ENCODE data around the gene NFE2L2. TPM values are rescaled to one million over a fixed set of nuclear protein-coding genes. Genes with fewer than 3 reads are reported as not detected.

NFE2L2 gene
- total RNA-seq, 6 experiments from 2014 or later: 59.0 to 76.5 (median 67.8) TPM

DNA sequence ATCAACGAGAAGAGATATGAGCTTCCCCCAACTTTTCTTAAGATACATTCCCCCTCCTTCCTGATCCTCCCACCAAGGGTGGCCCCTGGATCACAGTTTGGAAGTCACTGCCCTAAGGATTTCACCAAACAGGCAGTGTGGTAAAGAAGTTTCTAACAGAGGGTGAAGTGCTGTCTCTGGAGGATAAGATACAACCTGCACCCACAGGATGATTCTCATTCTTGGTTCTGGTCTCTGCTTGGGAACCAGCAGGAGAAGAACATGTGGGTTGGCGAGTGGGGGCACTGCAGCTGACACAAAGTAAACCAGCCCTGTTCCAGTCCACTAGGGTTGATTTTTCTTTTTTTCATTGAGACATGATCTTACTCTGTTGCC, 9.3 kb downstream of the NFE2L2 start:
- peak overlapping the region; percentile 69 for H3K27ac Mint-ChIP-seq
- no peaks in the 10 kb centered on the region; the same call in 1 of the 2 replicates for H3K27me3 Mint-ChIP-seq (ENCODE audit: insufficient read depth)
- H3K4me1 Mint-ChIP-seq (ENCODE audit: low read depth): peaks cover 71% of the 10 kb centered on the region
- no peak overlapping the region for H3K4me3 Mint-ChIP-seq
- peaks cover 55% of the 10 kb centered on the region for H3K36me3 Mint-ChIP-seq (ENCODE audit: low read depth)
- TF ChIP-seq, protein P1, sequence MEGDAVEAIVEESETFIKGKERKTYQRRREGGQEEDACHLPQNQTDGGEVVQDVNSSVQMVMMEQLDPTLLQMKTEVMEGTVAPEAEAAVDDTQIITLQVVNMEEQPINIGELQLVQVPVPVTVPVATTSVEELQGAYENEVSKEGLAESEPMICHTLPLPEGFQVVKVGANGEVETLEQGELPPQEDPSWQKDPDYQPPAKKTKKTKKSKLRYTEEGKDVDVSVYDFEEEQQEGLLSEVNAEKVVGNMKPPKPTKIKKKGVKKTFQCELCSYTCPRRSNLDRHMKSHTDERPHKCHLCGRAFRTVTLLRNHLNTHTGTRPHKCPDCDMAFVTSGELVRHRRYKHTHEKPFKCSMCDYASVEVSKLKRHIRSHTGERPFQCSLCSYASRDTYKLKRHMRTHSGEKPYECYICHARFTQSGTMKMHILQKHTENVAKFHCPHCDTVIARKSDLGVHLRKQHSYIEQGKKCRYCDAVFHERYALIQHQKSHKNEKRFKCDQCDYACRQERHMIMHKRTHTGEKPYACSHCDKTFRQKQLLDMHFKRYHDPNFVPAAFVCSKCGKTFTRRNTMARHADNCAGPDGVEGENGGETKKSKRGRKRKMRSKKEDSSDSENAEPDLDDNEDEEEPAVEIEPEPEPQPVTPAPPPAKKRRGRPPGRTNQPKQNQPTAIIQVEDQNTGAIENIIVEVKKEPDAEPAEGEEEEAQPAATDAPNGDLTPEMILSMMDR (IDR thresholded peaks at IDR 0.05): no peak
- 0 out of 2 replicates have a peak, but pooled peaks cover 6% of the 10 kb centered on the region for H3K9me3 Mint-ChIP-seq
- DNase-seq: no peak

DNA sequence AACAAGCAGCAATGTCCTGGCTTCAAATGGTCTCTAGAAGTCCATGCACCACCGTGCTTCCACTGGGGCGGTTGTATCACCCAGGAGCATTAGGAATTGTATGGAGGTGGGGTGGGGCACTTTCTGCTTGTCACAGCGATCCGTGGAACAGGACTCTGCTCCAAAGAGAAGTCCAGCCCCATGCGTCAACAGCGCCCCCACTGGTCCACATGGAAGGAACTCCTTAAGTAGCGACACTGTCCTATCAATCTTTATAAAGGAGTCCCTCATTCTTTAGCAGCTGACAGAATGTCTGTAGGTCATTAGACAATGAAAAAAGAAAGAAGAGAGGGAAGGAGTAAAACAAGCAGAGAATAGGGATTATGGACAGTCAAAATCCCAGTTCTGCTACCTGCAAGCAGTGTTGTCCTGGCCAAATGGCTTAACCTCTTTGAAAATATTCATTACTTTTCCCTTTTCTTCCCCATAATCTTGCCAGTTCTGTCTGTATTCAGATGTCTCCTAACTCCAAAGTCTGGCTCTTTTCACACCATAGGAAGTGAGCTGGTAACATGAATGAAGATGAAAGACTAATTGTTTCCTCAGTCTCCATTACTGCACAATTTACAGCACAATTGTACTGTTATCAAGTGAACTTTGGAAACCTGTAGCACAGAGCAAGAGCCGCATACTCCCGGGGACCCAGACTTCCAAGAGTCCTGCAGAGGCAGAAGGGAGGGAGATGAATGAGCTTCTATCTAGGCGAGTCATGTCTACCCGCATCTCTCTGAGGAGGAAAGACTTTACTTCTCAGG, 9.9 kb downstream of the NFE2L2 start:
- Mint-ChIP-seq H3K4me3 (peak overlapping the region; percentile 55; the same call in 1 of the 2 replicates), H3K27ac (peak overlapping the region; percentile 69), H3K27me3 (ENCODE audit: insufficient read depth) (no peaks in the 10 kb centered on the region; the same call in 1 of the 2 replicates), H3K4me1 (ENCODE audit: low read depth) (peaks cover 71% of the 10 kb centered on the region), H3K36me3 (ENCODE audit: low read depth) (peaks cover 55% of the 10 kb centered on the region), H3K9me3 (0 out of 2 replicates have a peak, but pooled peaks cover 6% of the 10 kb centered on the region)
- TF ChIP-seq, protein P1 (IDR thresholded peaks at IDR 0.05): peak; percentile 73
- peak; percentile 32 for DNase-seq

DNA sequence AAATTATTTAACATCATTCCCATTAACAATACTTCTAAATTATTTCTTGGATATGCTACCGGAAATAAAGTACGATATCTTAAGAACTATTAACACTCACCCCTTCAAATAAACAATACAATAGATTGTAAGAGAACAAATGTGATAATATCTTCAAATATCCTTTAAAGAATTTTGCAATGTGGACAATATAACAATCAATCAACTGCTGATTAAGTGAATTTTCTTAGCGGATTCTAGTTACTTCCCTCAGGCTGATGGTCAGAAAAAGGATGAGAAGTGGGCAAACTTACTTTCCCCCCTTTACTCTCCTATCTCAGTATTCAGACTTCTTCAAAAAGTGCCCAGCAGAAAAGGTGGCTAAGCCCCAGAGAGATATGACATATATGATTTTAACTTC, 10.8 kb downstream of the NFE2L2 start:
- no peaks in the 10 kb centered on the region; the same call in 1 of the 2 replicates for H3K27me3 Mint-ChIP-seq (ENCODE audit: insufficient read depth)
- H3K36me3 Mint-ChIP-seq (ENCODE audit: low read depth): peaks cover 53% of the 10 kb centered on the region
- no peak overlapping the region for H3K4me3 Mint-ChIP-seq
- H3K4me1 Mint-ChIP-seq (ENCODE audit: low read depth): peaks cover 71% of the 10 kb centered on the region
- 0 out of 2 replicates have a peak, but pooled peaks cover 6% of the 10 kb centered on the region for H3K9me3 Mint-ChIP-seq
- TF ChIP-seq, protein P1 (IDR thresholded peaks at IDR 0.05): no peak
- no peak overlapping the region for H3K27ac Mint-ChIP-seq
- no peak for DNase-seq

DNA sequence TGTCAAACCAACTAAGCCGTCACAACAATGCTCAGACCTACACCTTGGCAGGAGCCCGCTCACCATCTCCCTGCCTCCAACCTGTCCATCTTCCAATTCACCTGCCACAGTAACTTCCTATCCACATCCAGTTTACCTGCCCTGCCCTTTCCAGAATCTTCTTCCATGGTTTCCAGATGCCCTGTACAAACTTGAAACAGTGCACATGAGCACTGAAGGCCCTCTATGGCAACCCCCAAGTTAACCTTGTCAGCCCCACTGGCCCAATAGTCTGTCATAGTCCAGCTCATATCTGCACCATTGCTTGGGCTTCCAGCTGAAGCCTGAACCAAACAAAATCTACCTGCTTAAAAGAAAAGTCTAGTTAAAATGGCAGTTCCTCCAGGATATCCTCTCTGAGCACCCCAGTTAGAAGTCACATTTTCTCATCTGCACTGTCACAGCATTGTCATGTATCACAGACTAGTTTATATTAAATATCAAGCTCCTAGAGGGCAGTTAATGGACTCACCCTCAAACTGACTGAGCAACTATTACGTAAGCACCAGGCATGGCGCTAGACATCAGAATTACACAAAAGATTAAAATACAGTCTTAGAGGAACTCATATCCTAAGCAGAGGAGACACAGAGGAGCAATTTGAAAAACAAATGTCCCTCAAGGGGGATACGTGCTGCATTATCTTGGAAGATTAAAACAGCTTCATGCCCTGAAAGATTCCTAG, 11.6 kb downstream of the NFE2L2 start:
- Mint-ChIP-seq H3K27me3 (ENCODE audit: insufficient read depth) (no peaks in the 10 kb centered on the region), H3K27ac (peak overlapping the region; percentile 17; the same call in 1 of the 2 replicates), H3K4me1 (ENCODE audit: low read depth) (peaks cover 71% of the 10 kb centered on the region), H3K9me3 (0 out of 2 replicates have a peak, but pooled peaks cover 2% of the 10 kb centered on the region), H3K4me3 (no peak overlapping the region), H3K36me3 (ENCODE audit: low read depth) (peaks cover 46% of the 10 kb centered on the region)
- TF ChIP-seq, protein P1 (IDR thresholded peaks at IDR 0.05): no peak
- DNase-seq: no peak

DNA sequence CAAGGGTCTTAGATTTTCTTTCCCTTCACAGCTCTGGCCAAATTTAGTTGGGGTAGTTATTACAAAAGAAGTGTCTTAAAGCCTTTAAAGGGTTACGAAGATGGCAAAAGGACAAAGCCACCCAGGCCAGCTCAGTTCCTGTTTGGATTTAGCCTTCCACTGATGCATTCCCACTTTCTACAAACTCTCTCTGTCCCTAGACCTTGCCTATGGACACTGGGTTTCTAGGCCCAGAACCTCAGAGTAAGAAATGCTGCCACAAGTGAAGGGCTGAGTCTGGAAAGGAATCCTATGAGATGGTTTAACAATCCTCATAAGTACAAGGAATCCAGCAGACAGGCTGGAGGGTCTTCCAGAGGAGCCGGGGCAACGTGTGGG, 13.4 kb downstream of the NFE2L2 start:
- Mint-ChIP-seq H3K27ac (peak overlapping the region; percentile 80), H3K27me3 (ENCODE audit: insufficient read depth) (no peaks in the 10 kb centered on the region), H3K36me3 (ENCODE audit: low read depth) (peaks cover 36% of the 10 kb centered on the region), H3K4me1 (ENCODE audit: low read depth) (peaks cover 65% of the 10 kb centered on the region), H3K4me3 (no peak overlapping the region; the same call in 1 of the 2 replicates), H3K9me3 (no peaks in the 10 kb centered on the region)
- TF ChIP-seq, protein P1 (IDR thresholded peaks at IDR 0.05): no peak
- DNase-seq: no peak

Data from HFFc6 (cell line).